Mucosa of descending colon (tissue), 3 donors: ENCODE data around the gene TCF4. TPM values are rescaled to one million over a fixed set of nuclear protein-coding genes. Genes with fewer than 3 reads are reported as not detected.

Experiments used
- ATAC-seq: fragments of 200-7000 bp; cut with Tn5 transposase; one replicate; pipeline ENCODE4 v1.9.1; 2020; ENCODE audit warnings: mild to moderate bottlenecking, moderate library complexity
- DNase-seq, 3 donors: peaks; one replicate each; pipeline ENCODE4 v3.0.0-alpha.2; 2020
- H3K36me3 ChIP-seq: fragments of 200-600 bp; one replicate; pipeline ENCODE4 v1.8.0; 2021; ENCODE audit warnings: low read depth, mild to moderate bottlenecking
- H3K4me1 ChIP-seq: fragments of 200-600 bp; one replicate; pipeline ENCODE4 v1.8.0; 2021; ENCODE audit warnings: low read depth, mild to moderate bottlenecking
- H3K4me3 ChIP-seq: fragments of 200-600 bp; one replicate; pipeline ENCODE4 v1.8.0; 2021; ENCODE audit warnings: mild to moderate bottlenecking
- H3K9me3 ChIP-seq: fragments of 200-600 bp; one replicate; pipeline ENCODE4 v1.8.0; 2021; ENCODE audit warnings: mild to moderate bottlenecking
- intact Hi-C, 2 donors: fragments of 100-400 bp; cut with DNase I in 1 of 2; cut with micrococcal nuclease in 1 of 2; formaldehyde crosslinking; loops; one replicate each; pipeline versions ENCODE4 v1.11.0 to v1.11.1; 2022; cut with DNase I, micrococcal nuclease
- total RNA-seq, 3 donors: library from RNA; stranded (reverse); fragmentation: NEBNext Ultra II Directional in 2 of 3; extraction: Animal tissue kit (Norgen Biotek cat#: 25700) in 2 of 3; gene quantifications; one replicate each; pipeline versions ENCODE4 v1.2.1 to v1.2.4, GENCODE V29; 2021 to 2023
- TF ChIP-seq, protein P1 (sequence below): fragments of 200-600 bp; IDR thresholded peaks from one replicate; pipeline ENCODE4 v1.8.0; 2022; ENCODE audit warnings: antibody characterized with exemption, mild to moderate bottlenecking
- donor health status: DM: no; HTN: no; CAD: no; lungs with moderate emphysema.
- donor health status: DM: no; HTN: no; CAD: no.
- donor health status: DM: no; HTN: yes; CAD: no.

The TCF4 gene
- total RNA-seq, 3 donors from 2014 or later: 20.7 to 88.2 (median 24.6) TPM

DNA sequence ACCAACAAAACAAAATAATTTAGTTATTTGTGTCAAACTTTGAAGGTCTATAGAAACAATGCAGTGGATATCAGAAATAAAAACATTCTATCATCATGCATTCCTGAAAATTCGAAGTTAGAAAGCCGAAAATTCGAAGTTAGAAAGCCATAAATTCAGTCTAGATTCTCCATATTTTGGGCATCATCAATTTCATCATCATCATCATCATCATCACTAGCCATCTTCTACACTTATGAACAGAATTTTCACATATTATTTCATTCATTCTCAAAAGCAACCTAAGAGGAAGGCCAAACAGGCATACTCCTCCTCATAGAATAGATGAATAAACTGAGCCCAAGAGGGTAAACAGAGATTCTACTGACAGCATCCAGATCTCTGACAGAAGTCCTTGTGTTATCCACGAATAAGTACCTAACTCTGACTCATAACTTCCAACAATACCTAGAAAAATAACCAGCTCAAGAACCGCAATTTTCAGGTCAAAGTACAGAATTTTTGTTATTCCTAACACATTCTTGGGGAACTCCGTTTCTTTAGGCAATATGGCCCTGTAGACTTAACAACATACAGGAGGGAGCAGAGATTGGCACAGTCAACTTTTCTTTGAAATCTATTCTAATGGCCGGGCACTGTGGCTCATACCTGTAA, 84.7 kb downstream of the TCF4 start:
- Histone ChIP-seq H3K36me3 (no peaks in the 10 kb centered on the region), H3K9me3 (no peaks in the 10 kb centered on the region), H3K4me3 (no peak overlapping the region), H3K4me1 (no peaks in the 10 kb centered on the region)
- ATAC-seq (no peak), DNase-seq (no peak)
- TF ChIP-seq, protein P1, sequence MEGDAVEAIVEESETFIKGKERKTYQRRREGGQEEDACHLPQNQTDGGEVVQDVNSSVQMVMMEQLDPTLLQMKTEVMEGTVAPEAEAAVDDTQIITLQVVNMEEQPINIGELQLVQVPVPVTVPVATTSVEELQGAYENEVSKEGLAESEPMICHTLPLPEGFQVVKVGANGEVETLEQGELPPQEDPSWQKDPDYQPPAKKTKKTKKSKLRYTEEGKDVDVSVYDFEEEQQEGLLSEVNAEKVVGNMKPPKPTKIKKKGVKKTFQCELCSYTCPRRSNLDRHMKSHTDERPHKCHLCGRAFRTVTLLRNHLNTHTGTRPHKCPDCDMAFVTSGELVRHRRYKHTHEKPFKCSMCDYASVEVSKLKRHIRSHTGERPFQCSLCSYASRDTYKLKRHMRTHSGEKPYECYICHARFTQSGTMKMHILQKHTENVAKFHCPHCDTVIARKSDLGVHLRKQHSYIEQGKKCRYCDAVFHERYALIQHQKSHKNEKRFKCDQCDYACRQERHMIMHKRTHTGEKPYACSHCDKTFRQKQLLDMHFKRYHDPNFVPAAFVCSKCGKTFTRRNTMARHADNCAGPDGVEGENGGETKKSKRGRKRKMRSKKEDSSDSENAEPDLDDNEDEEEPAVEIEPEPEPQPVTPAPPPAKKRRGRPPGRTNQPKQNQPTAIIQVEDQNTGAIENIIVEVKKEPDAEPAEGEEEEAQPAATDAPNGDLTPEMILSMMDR: no peak
- intact Hi-C loops: no loop called here

DNA sequence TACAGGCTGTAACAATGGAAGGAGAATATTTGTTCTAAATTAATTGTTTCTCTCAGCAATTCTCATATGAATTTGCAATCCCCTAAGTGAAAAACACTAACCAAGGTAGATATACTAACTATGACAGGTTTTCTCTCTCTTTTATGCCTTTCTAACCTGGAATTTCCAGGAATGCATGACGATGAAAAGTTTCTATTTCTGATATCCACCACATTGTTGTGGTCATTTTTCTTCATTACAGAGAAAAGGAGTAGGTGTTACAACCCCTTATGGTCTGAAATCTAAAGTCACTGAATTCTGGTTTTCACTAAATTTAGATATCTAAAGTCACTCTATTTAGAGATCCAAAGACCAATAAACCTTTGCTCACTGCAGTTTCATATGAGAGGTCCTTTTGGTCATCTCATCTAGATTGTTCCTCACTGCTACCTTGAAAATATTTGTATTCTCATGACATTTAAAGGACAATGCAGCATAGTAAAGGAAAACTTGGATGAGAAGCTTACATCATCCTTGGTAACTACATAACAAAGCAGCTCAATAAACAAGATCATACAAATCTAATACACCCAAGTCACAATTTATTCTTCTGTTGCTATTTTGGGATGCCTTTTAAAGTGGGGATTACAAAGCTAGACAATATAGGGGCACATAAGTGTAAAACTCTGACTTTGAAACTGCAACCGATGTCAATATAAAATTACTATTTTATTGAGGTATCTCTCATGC, 85.8 kb downstream of the TCF4 start:
- ATAC-seq: no peak
- intact Hi-C loops: no loop called here
- Histone ChIP-seq H3K4me3 (no peak overlapping the region), H3K9me3 (no peaks in the 10 kb centered on the region), H3K36me3 (no peaks in the 10 kb centered on the region), H3K4me1 (no peaks in the 10 kb centered on the region)
- TF ChIP-seq, protein P1: no peak
- no peak for DNase-seq

DNA sequence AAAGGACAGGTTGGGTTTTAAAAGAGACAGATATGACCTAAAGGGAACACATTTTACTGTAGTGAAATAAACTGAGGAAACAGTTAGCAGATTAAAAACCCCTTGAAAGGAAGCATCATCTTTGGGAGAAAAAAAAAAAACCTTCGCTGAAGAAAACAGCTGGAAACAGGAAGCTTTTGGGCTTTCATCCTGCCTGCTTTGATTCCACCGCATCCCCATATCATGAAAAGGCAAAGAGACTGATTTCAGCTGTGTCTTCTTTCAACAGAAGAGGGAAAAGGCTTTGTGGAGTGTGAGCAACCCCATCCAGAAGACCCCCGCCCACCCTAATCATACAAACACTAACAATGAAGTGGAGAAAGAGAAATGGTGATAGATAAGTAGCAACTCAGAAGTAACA, 86.4 kb downstream of the TCF4 start:
- intact Hi-C loops: no loop called here
- ATAC-seq: no peak

DNA sequence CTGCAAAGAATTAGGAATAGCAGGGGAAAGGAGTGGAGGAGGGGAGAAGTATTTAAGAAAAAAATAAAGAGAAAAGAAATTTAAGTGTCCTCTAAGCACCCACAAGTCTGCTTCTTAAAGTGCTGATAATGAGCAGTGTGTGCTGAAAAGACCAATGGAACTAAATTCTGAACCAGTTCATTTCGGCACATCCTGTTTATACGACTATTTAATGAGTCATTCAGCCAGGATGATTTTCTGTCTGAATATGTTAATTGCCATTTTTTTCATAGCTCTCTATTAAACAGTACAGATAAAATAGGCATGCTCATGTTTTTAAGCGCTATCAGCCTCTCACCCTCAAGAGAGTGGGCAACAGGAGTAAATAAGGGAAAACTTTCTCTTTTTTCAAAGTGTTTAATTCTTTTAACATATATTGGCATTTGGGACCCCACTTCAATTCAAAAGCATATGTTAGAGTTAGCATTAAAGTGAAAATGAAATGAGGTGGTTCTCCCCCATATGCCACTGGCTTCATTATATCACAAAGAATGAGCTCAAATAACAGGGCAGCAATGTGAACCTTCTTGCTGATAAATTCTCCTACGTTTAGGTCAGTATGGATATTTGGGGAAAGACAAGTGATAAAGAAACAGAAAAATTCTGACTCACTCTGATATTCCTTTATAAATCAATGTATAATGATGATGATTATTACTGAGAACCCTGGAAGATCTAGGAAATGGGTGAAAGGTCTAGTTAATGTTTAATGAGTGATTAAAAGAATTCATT, 87.5 kb downstream of the TCF4 start:
- TF ChIP-seq, protein P1: no peak
- H3K4me3 ChIP-seq: no peak overlapping the region
- no peak for DNase-seq
- intact Hi-C loops: no loop called here
- no peaks in the 10 kb centered on the region for H3K36me3 ChIP-seq
- ATAC-seq: no peak
- no peaks in the 10 kb centered on the region for H3K9me3 ChIP-seq
- no peaks in the 10 kb centered on the region for H3K4me1 ChIP-seq

More for the DNA sequence above, 86.4 kb downstream of the TCF4 start:
- no peak for DNase-seq
- no peaks in the 10 kb centered on the region for H3K4me1 ChIP-seq
- no peaks in the 10 kb centered on the region for H3K36me3 ChIP-seq
- no peak overlapping the region for H3K4me3 ChIP-seq
- TF ChIP-seq, protein P1: no peak
- H3K9me3 ChIP-seq: no peaks in the 10 kb centered on the region

DNA sequence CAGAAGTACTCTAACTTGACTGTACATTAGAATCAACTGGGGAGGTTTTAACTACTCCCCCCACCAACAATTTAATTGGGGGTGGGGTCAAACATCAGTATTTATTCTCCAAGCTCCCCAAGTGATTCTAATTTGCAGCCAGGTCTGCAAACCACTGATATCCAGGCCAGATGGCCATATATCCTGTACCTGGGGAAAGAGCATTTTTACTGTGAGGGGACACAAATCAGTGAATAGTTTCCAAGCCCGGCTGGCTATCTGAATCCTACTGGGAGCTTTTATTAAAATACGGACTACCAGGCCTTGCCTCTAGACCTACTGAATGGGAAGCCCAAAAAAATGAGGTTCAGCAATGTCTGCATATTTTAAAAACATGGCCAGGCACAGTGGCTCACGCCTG, 88.5 kb downstream of the TCF4 start:
- intact Hi-C loops: no loop called here
- Histone ChIP-seq H3K9me3 (no peaks in the 10 kb centered on the region), H3K4me1 (no peaks in the 10 kb centered on the region), H3K4me3 (no peak overlapping the region), H3K36me3 (no peaks in the 10 kb centered on the region)
- no peak for ATAC-seq
- no peak for DNase-seq
- TF ChIP-seq, protein P1: no peak
